Measurements from ENCODE around the gene SDHB. TPM values are rescaled to one million over a fixed set of nuclear protein-coding genes. Genes with fewer than 3 reads are reported as not detected.

The SDHB gene
- total RNA-seq, 1 experiment from 2014 or later: 159 TPM

DNA sequence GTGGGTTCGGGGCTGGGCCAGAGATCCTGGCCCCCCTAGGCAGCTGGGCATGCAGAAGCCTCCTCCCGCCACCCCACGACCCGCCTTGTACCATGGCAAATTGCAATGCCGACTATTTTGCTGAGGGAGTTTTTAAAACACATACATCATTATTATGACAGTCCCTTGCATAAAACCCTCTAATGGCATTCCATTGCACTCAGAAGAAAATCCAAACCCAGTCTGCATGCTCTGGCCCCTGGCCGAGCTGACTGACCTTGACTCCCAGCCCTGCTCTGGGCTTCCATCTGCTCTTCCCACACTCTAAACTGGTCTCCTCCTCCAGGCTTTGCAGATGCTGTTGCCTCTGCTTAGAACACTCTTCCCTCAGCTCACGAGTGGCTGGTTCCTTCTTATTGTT is 37.4 kb upstream of the SDHB start:
- H2AFZ ChIP-seq (ENCODE audit: low read depth, low read length, poor library complexity, severe bottlenecking): no peak overlapping the region
- POLR2A ChIA-PET: no interaction called here
- CTCF ChIA-PET: no interaction called here
- TF ChIP-seq YY1 (IDR thresholded peaks at IDR 0.05; ENCODE audit: extremely low read depth, insufficient replicate concordance, low read depth, low read length) (no peak), EZH2 (IDR thresholded peaks at IDR 0.05) (no peak), CEBPB (IDR thresholded peaks at IDR 0.05; ENCODE audit: low read depth) (no peak), TCF7L2 (IDR thresholded peaks at IDR 0.05; ENCODE audit: borderline replicate concordance, extremely low read depth, insufficient read depth, insufficient read length) (no peak)
- no peak for ATAC-seq
- H3K4me1 ChIP-seq (ENCODE audit: control insufficient read depth in 1 of 2, insufficient read depth in 2 of 2, low read length in 2 of 2): no peaks in the 10 kb centered on the region
- no peak overlapping the region for H3K27ac ChIP-seq (ENCODE audit: low read depth, low read length)
- no peaks in the 10 kb centered on the region for H3K36me3 ChIP-seq (ENCODE audit: control insufficient read depth in 1 of 2, insufficient read depth in 2 of 2, low read length in 2 of 2)
- no peak overlapping the region for H3K4me2 ChIP-seq (ENCODE audit: low read length)
- BruUV-seq (replicated peaks): no TSS peak
- H3K4me3 ChIP-seq (replicated peaks in 1 of 2; ENCODE audit: low read depth in 1 of 2, low read length in 2 of 2): no peak overlapping the region
- no peaks in the 10 kb centered on the region for H4K20me1 ChIP-seq (ENCODE audit: insufficient read depth)
- intact Hi-C loops (cut with micrococcal nuclease): no loop called here
- H3K27me3 ChIP-seq (ENCODE audit: insufficient read depth, low read length): no peaks in the 10 kb centered on the region
- no peaks in the 10 kb centered on the region for H3K9me3 ChIP-seq (ENCODE audit: control insufficient read depth in 1 of 2, insufficient read depth in 1 of 2, low read depth in 1 of 2, low read length in 2 of 2)
- no peak overlapping the region for H3K9ac ChIP-seq (ENCODE audit: low read length)
- H3K79me2 ChIP-seq (ENCODE audit: insufficient read depth, low read length): no peaks in the 10 kb centered on the region
- RAD21 ChIA-PET (ENCODE audit: low non-redundant PET in 1 of 2, low total read pairs in 2 of 2, uncharacterized antibody in 2 of 2, unreplicated experiment in 2 of 2): no interaction called here
- no peaks in the 10 kb centered on the region for H3K9me2 ChIP-seq (ENCODE audit: insufficient read depth)
- no peak for DNase-seq (ENCODE audit: low read depth, low spot score)

DNA sequence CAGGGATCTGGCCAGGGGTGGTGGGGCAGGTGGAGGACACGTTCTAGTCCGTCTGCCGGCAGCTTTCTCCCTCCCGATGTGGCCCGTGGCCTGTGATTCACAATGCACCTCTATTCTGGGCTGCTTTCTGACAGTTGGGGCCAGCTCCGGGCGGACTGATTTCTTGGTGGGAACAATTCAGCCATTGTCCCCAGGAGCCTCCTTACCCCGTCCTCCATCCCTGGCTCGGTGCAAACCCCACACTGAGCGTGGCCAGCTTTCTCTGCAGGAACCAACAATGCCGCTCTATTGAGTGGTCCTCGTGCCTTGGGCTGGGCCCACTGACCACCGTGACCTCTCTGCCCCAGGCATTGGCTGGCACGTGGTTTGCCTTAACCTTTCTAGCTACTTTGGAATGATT is 35.7 kb upstream of the SDHB start:
- no TSS peak for BruUV-seq (replicated peaks)
- no peak for DNase-seq (ENCODE audit: low read depth, low spot score)
- Histone ChIP-seq H3K4me3 (replicated peaks in 1 of 2; ENCODE audit: low read depth in 1 of 2, low read length in 2 of 2) (no peak overlapping the region), H3K4me2 (ENCODE audit: low read length) (no peak overlapping the region), H3K79me2 (ENCODE audit: insufficient read depth, low read length) (no peaks in the 10 kb centered on the region), H3K36me3 (ENCODE audit: control insufficient read depth in 1 of 2, insufficient read depth in 2 of 2, low read length in 2 of 2) (no peaks in the 10 kb centered on the region), H3K27ac (ENCODE audit: low read depth, low read length) (no peak overlapping the region), H3K4me1 (ENCODE audit: control insufficient read depth in 1 of 2, insufficient read depth in 2 of 2, low read length in 2 of 2) (no peaks in the 10 kb centered on the region), H3K9ac (ENCODE audit: low read length) (no peak overlapping the region), H3K9me3 (ENCODE audit: control insufficient read depth in 1 of 2, insufficient read depth in 1 of 2, low read depth in 1 of 2, low read length in 2 of 2) (no peaks in the 10 kb centered on the region), H2AFZ (ENCODE audit: low read depth, low read length, poor library complexity, severe bottlenecking) (no peak overlapping the region), H3K27me3 (ENCODE audit: insufficient read depth, low read length) (no peaks in the 10 kb centered on the region), H4K20me1 (ENCODE audit: insufficient read depth) (no peaks in the 10 kb centered on the region), H3K9me2 (ENCODE audit: insufficient read depth) (no peaks in the 10 kb centered on the region)
- CTCF ChIA-PET: no interaction called here
- ATAC-seq: no peak
- RAD21 ChIA-PET (ENCODE audit: low non-redundant PET in 1 of 2, low total read pairs in 2 of 2, uncharacterized antibody in 2 of 2, unreplicated experiment in 2 of 2): no interaction called here
- TF ChIP-seq ELF1 (IDR thresholded peaks at IDR 0.05; ENCODE audit: borderline replicate concordance, low read depth) (no peak), SRF (IDR thresholded peaks at IDR 0.05; ENCODE audit: low read depth) (no peak), POLR2A (IDR thresholded peaks at IDR 0.05; ENCODE audit: borderline replicate concordance, extremely low read depth, insufficient read depth, insufficient read length) (no peak)
- POLR2A ChIA-PET: no interaction called here
- intact Hi-C loops (cut with micrococcal nuclease): no loop called here
